ENCODE measurements around the gene LIG1.
"Not testable (repeated sequence)": the region's sequence is repeated elsewhere in the genome, so short reads cannot be mapped to it uniquely, and the experiment has no call there.

Gene LIG1

GRCh38 chr19:48120505-48120904 lies 49.6 kb downstream of the LIG1 start:
- no peak for DNase-seq

GRCh38 chr19:48118131-48118517 lies 52.0 kb downstream of the LIG1 start:
- DNase-seq = no peak

GRCh38 chr19:48117515-48118130 lies 52.5 kb downstream of the LIG1 start:
- no peak for DNase-seq

- no peak for DNase-seq
Measured at GRCh38 chr19:48113190-48113917, 56.8 kb downstream of the LIG1 start.

GRCh38 chr19:48111280-48111679 lies 58.9 kb downstream of the LIG1 start:
- no peak for DNase-seq

GRCh38 chr19:48110350-48110966 lies 59.7 kb downstream of the LIG1 start, which contains the start of gene PLA2G4C:
Gene PLA2G4C (minus strand): TSS chr19:48110817. CDS start chr19:48106529, 4,288 bp downstream.
- DNase-seq = peak; percentile 91

GRCh38 chr19:48108997-48109782 lies 61.0 kb downstream of the LIG1 start:
- DNase-seq = no peak

- DNase-seq = no peak
Measured at GRCh38 chr19:48103922-48104321, 66.2 kb downstream of the LIG1 start.

- DNase-seq = no peak
Measured at GRCh38 chr19:48102870-48103751, 67.0 kb downstream of the LIG1 start.

- DNase-seq = no peak
Measured at GRCh38 chr19:48095612-48096175, 74.5 kb downstream of the LIG1 start.

- DNase-seq = no peak
Measured at GRCh38 chr19:48094855-48095203, 75.3 kb downstream of the LIG1 start.

- DNase-seq = no peak
Measured at GRCh38 chr19:48094129-48094854, 75.9 kb downstream of the LIG1 start.

GRCh38 chr19:48091111-48091718 lies 78.9 kb downstream of the LIG1 start:
- not testable (repeated sequence) for DNase-seq

- DNase-seq = no peak
Measured at GRCh38 chr19:48090281-48090802, 79.8 kb downstream of the LIG1 start.

- not testable (repeated sequence) for DNase-seq
Measured at GRCh38 chr19:48088991-48089390, 81.2 kb downstream of the LIG1 start.

GRCh38 chr19:48085904-48086864 lies 84.0 kb downstream of the LIG1 start:
- no peak for DNase-seq

GRCh38 chr19:48085076-48085475 lies 85.1 kb downstream of the LIG1 start:
- DNase-seq = no peak

GRCh38 chr19:48081106-48081505 lies 89.0 kb downstream of the LIG1 start:
- DNase-seq = no peak

GRCh38 chr19:48070177-48070769 lies 99.9 kb downstream of the LIG1 start:
- DNase-seq = not testable (repeated sequence)

Measured in femur (tissue), 1 donor.